Kidney epithelial cell (primary cell): ENCODE data around the gene AP3B1. TPM values are rescaled to one million over a fixed set of nuclear protein-coding genes. Genes with fewer than 3 reads are reported as not detected.
A peak's percentile ranks its signal among the peaks of the same experiment; 100 is the strongest.

Experiments used
- DNase-seq: peaks from one replicate; pipeline ENCODE4 v3.0.0-alpha.2; 2010; ENCODE audit warnings: low read depth
- H3K27me3 ChIP-seq: 2 replicates; pipeline ENCODE4 v1.6.0; 2011; ENCODE audit warnings: low read length; ENCODE audit not compliant: control insufficient read depth, insufficient read depth
- H3K36me3 ChIP-seq: 2 replicates; pipeline ENCODE4 v1.5.1; 2011; ENCODE audit warnings: low read length; ENCODE audit not compliant: control insufficient read depth, insufficient read depth
- H3K4me3 ChIP-seq: 2 replicates; pipeline ENCODE4 v1.5.1; 2011; ENCODE audit warnings: low read depth, mild to moderate bottlenecking, control low read depth, low read length
- CTCF ChIP-seq: IDR thresholded peaks from 2 replicates; pipeline ENCODE4 v1.5.1; 2011; ENCODE audit warnings: mild to moderate bottlenecking, moderate library complexity, low read length, control low read depth, inconsistent platforms; ENCODE audit not compliant: insufficient read depth, poor library complexity, severe bottlenecking
- total RNA-seq: library from RNA; depleted of rRNA; stranded (reverse); fragments of >200 nt; gene quantifications from 2 replicates; pipeline ENCODE4 v1.2.3, GENCODE V29; 2015

Gene AP3B1
- total RNA-seq, 1 donor from 2014 or later, result 36.4 TPM

GRCh38 chr5:78269088-78269703, 25.3 kb downstream of the AP3B1 start:
- Histone ChIP-seq H3K27me3 (no peaks in the 10 kb centered on the region), H3K4me3 (no peak overlapping the region), H3K36me3 (no peaks in the 10 kb centered on the region)
- DNase-seq, result no peak
- TF ChIP-seq CTCF, result peak; percentile 21

- no peaks in the 10 kb centered on the region for H3K27me3 ChIP-seq
- no peak for TF ChIP-seq CTCF
- no peak overlapping the region for H3K4me3 ChIP-seq
- no peaks in the 10 kb centered on the region for H3K36me3 ChIP-seq
- DNase-seq, result no peak
Observed at GRCh38 chr5:78268356-78268755, 26.1 kb downstream of the AP3B1 start.

- TF ChIP-seq CTCF, result no peak
- H3K27me3 ChIP-seq, result no peaks in the 10 kb centered on the region
- no peak for DNase-seq
- no peaks in the 10 kb centered on the region for H3K36me3 ChIP-seq
- H3K4me3 ChIP-seq, result no peak overlapping the region
Observed at GRCh38 chr5:78265163-78265562, 29.3 kb downstream of the AP3B1 start.

GRCh38 chr5:78264600-78264999, 29.9 kb downstream of the AP3B1 start:
- H3K27me3 ChIP-seq, result no peaks in the 10 kb centered on the region
- H3K4me3 ChIP-seq, result no peak overlapping the region
- TF ChIP-seq CTCF, result no peak
- DNase-seq, result no peak
- H3K36me3 ChIP-seq, result no peaks in the 10 kb centered on the region

- no peaks in the 10 kb centered on the region for H3K36me3 ChIP-seq
- no peak for TF ChIP-seq CTCF
- no peak overlapping the region for H3K4me3 ChIP-seq
- no peak for DNase-seq
- no peaks in the 10 kb centered on the region for H3K27me3 ChIP-seq
Observed at GRCh38 chr5:78260771-78261170, 33.7 kb downstream of the AP3B1 start.

GRCh38 chr5:78253201-78253600, 41.3 kb downstream of the AP3B1 start:
- H3K4me3 ChIP-seq, result no peak overlapping the region
- no peak for DNase-seq
- no peaks in the 10 kb centered on the region for H3K27me3 ChIP-seq
- no peaks in the 10 kb centered on the region for H3K36me3 ChIP-seq
- TF ChIP-seq CTCF, result no peak
